SK-N-SH (cell line): ENCODE results near the gene C9orf72. TPM values are rescaled to one million over a fixed set of nuclear protein-coding genes. Genes with fewer than 3 reads are reported as not detected.

Experiments used
- CTCF ChIA-PET: fragments of 300-600, 350-600 bp; formaldehyde crosslinking; extraction: SDS; loops from one replicate; lab custom pipeline; 2021; lab: Yijun Ruan, JAX
- POLR2A ChIA-PET: fragments of 350-600 bp; sonication (Branson Sonifier 250); formaldehyde crosslinking; extraction: SDS; loops from one replicate; lab custom pipeline; 2020; ENCODE audit warnings: antibody characterized with exemption, inconsistent platforms; lab: Yijun Ruan, JAX
- DNase-seq: peaks from one replicate; pipeline ENCODE4 v3.0.0; 2012
- H2AFZ ChIP-seq: fragments of 200-600 bp; sonication (generic); 2 replicates; pipeline ENCODE4 v1.8.1; 2016; ENCODE audit warnings: antibody characterized with exemption, mild to moderate bottlenecking, low read depth
- H3F3A ChIP-seq: fragments of 200-600 bp; sonication (generic); replicated peaks from 2 replicates; pipeline ENCODE3; 2016; ENCODE audit warnings: antibody characterized with exemption, mild to moderate bottlenecking; ENCODE audit not compliant: insufficient read depth
- H3K27ac ChIP-seq, 2 experiments: fragments of 200-500 bp in 1 of 2; fragments of 200-600 bp in 1 of 2; sonication (Bioruptor generic) in 1 of 2; sonication (generic), shearing (Covaris generic) in 1 of 2; 2 replicates each; pipeline versions ENCODE4 v1.5.1 to v1.6.1; 2014 to 2016; ENCODE audit warnings: low read depth in 2 of 2, inconsistent platforms in 1 of 2, low read length in 1 of 2, mild to moderate bottlenecking in 1 of 2, mixed read lengths in 1 of 2
- H3K27me3 ChIP-seq: fragments of 200-600 bp; sonication (generic), shearing (Covaris generic); 2 replicates; pipeline ENCODE4 v1.6.1; 2016; ENCODE audit warnings: mixed run types; ENCODE audit not compliant: insufficient read depth
- H3K36me3 ChIP-seq, 2 experiments: fragments of 200-500 bp in 1 of 2; fragments of 200-600 bp in 1 of 2; sonication (Bioruptor generic) in 1 of 2; sonication (generic) in 1 of 2; replicated peaks in 1 of 2; 2 replicates each; pipeline versions ENCODE3 to v1.5.1; 2014 to 2016; ENCODE audit warnings: low read length in 1 of 2, mild to moderate bottlenecking in 1 of 2; ENCODE audit not compliant: insufficient read depth in 2 of 2, control insufficient read depth in 1 of 2
- H3K4me1 ChIP-seq, 2 experiments: fragments of 200-500 bp in 1 of 2; fragments of 200-600 bp in 1 of 2; sonication (Bioruptor generic) in 1 of 2; sonication (generic), shearing (Covaris generic) in 1 of 2; 2 replicates each; pipeline versions ENCODE4 v1.5.1 to v1.6.1; 2014 to 2016; ENCODE audit warnings: low read depth in 1 of 2, low read length in 1 of 2, mixed run types in 1 of 2; ENCODE audit not compliant: insufficient read depth in 2 of 2, control insufficient read depth in 1 of 2
- H3K4me2 ChIP-seq: fragments of 200-600 bp; sonication (generic), shearing (Covaris generic); 2 replicates; pipeline ENCODE4 v1.6.1; 2017; ENCODE audit warnings: mixed run types
- H3K4me3 ChIP-seq, 2 experiments: fragments of 200-500 bp in 1 of 2; fragments of 200-600 bp in 1 of 2; sonication (Bioruptor generic) in 1 of 2; sonication (generic), shearing (Covaris generic) in 1 of 2; 2 replicates each; pipeline versions ENCODE4 v1.5.1 to v1.8.1; 2014 to 2016; ENCODE audit warnings: low read depth in 2 of 2, inconsistent platforms in 1 of 2, low read length in 1 of 2, mild to moderate bottlenecking in 1 of 2, mixed read lengths in 1 of 2, moderate library complexity in 1 of 2
- H3K79me2 ChIP-seq: fragments of 200-600 bp; sonication (generic); 2 replicates; pipeline ENCODE4 v1.8.1; 2017; ENCODE audit warnings: mild to moderate bottlenecking; ENCODE audit not compliant: insufficient read depth
- H3K9ac ChIP-seq: fragments of 200-600 bp; sonication (generic); 2 replicates; pipeline ENCODE4 v1.6.1; 2017; ENCODE audit warnings: mixed run types
- H3K9me2 ChIP-seq: fragments of 200-600 bp; sonication (generic); 2 replicates; pipeline ENCODE4 v1.6.1; 2017; ENCODE audit warnings: mixed run types
- H3K9me3 ChIP-seq: fragments of 200-600 bp; sonication (generic); 2 replicates; pipeline ENCODE4 v1.6.1; 2017; ENCODE audit warnings: mixed run types, mild to moderate bottlenecking, moderate library complexity
- H4K20me1 ChIP-seq: fragments of 200-600 bp; sonication (generic); 2 replicates; pipeline ENCODE4 v1.6.1; 2017; ENCODE audit warnings: mild to moderate bottlenecking, mixed run types; ENCODE audit not compliant: insufficient read depth
- CTCF ChIP-seq: fragments of 200-600 bp; sonication (generic); IDR thresholded peaks from 2 replicates; pipeline ENCODE4 v1.6.1; 2017; ENCODE audit warnings: antibody characterized with exemption, mild to moderate bottlenecking, moderate library complexity
- ELF1 ChIP-seq: IDR thresholded peaks from 2 replicates; pipeline ENCODE4 v1.4.0; 2012
- EP300 ChIP-seq, 2 experiments: IDR thresholded peaks; 2 replicates each; pipeline versions ENCODE4 v1.4.0 to v1.6.1; 2012; ENCODE audit warnings: borderline replicate concordance in 1 of 2, low read depth in 1 of 2, low read length in 1 of 2
- EZH2phosphoT487 ChIP-seq: fragments of 200-600 bp; sonication (generic); IDR thresholded peaks from 2 replicates; pipeline ENCODE4 v1.6.1; 2017; ENCODE audit warnings: low read depth, mixed run types, mild to moderate bottlenecking, antibody characterized with exemption, moderate library complexity, borderline replicate concordance
- FOXJ3 ChIP-seq: sonication (generic); formaldehyde crosslinking; IDR thresholded peaks from 2 replicates; pipeline ENCODE4 v1.5.1; 2020; ENCODE audit warnings: mild to moderate bottlenecking, missing genetic modification reagents
- GATA2 ChIP-seq: sonication (generic); formaldehyde crosslinking; IDR thresholded peaks from 2 replicates; pipeline ENCODE4 v1.5.0; 2020; ENCODE audit warnings: mild to moderate bottlenecking, missing genetic modification reagents
- MAX ChIP-seq: IDR thresholded peaks from 2 replicates; pipeline ENCODE4 v1.4.0; 2012; ENCODE audit warnings: low read depth
- NRF1 ChIP-seq: IDR thresholded peaks from 2 replicates; pipeline ENCODE4 v1.6.1; 2012; ENCODE audit warnings: low read depth, mild to moderate bottlenecking, low read length
- RCOR1 ChIP-seq: fragments of 150-350 bp; IDR thresholded peaks from 2 replicates; pipeline ENCODE4 v1.6.1; 2017; ENCODE audit warnings: antibody characterized with exemption, low read length
- SIN3A ChIP-seq: IDR thresholded peaks from 2 replicates; pipeline ENCODE4 v1.6.1; 2012; ENCODE audit warnings: low read depth, mild to moderate bottlenecking, low read length, moderate library complexity, borderline replicate concordance
- TEAD4 ChIP-seq: IDR thresholded peaks from 2 replicates; pipeline ENCODE4 v1.4.0; 2012; ENCODE audit warnings: mild to moderate bottlenecking, borderline replicate concordance; ENCODE audit not compliant: insufficient read depth
- USF1 ChIP-seq: IDR thresholded peaks from 2 replicates; pipeline ENCODE4 v1.4.0; 2012; ENCODE audit warnings: low read depth, borderline replicate concordance
- ZBTB33 ChIP-seq: IDR thresholded peaks from 2 replicates; pipeline ENCODE4 v1.4.0; 2012; ENCODE audit warnings: low read depth, borderline replicate concordance
- WGBS: methylation state at CpG from one replicate; pipeline ENCODE4 v1.1.6; 2017; ENCODE audit warnings: low lambda C conversion rate; 5-methylcytosine and 5-hydroxymethylcytosine counted together
- polyA plus RNA-seq, 3 experiments: library from polyadenylated mRNA; depleted of rRNA; stranded (reverse); fragments of >200 nt; gene quantifications; 2 replicates each; pipeline ENCODE4 v1.2.3, GENCODE V29; 2012

C9orf72 gene
- polyA plus RNA-seq, 1 of the 3 experiments (the other 2 are of a cell fraction) = 4.0 TPM

GRCh38 chr9:27528076-27528885 is 45.0 kb downstream of the C9orf72 start:
- POLR2A ChIA-PET = no interaction called here
- WGBS = 94% methylated on average over 38 of the region's 44 CpGs

GRCh38 chr9:27527702-27528075 is 45.6 kb downstream of the C9orf72 start:
- H3K9ac ChIP-seq = no peak overlapping the region
- POLR2A ChIA-PET = no interaction called here
- H3K4me2 ChIP-seq = no peak overlapping the region
- no peak overlapping the region for H3K27ac ChIP-seq
- H2AFZ ChIP-seq = no peak overlapping the region
- H3F3A ChIP-seq = peaks cover 14% of the 10 kb centered on the region
- no peak overlapping the region for H3K4me3 ChIP-seq
- no peaks in the 10 kb centered on the region for H3K79me2 ChIP-seq
- CTCF ChIA-PET = interaction anchor here (1.3 to 3.4 kb wide), 3 partner anchors 21 to 194 kb away, joined by 4 to 16 read pairs (median 4); no protein-coding TSS in a partner anchor
- H3K9me2 ChIP-seq = no peaks in the 10 kb centered on the region
- no peaks in the 10 kb centered on the region for H3K27me3 ChIP-seq
- DNase-seq = no peak
- WGBS = 97% methylated on average over 8 of the region's 8 CpGs
- no peak for TF ChIP-seq NRF1
- no peaks in the 10 kb centered on the region for H4K20me1 ChIP-seq
- H3K36me3 ChIP-seq = no peaks in the 10 kb centered on the region
- peaks cover 0 to 8% of the 10 kb centered on the region in 2 experiments; a peak in 2 of 4 replicates for H3K4me1 ChIP-seq
- no peaks in the 10 kb centered on the region for H3K9me3 ChIP-seq

More at GRCh38 chr9:27528076-27528885, 45.0 kb downstream of the C9orf72 start:
- CTCF ChIA-PET = interaction anchor here (1.3 to 3.4 kb wide), 3 partner anchors 20 to 195 kb away, joined by 4 to 16 read pairs (median 4); no protein-coding TSS in a partner anchor
- H3K27me3 ChIP-seq = no peaks in the 10 kb centered on the region
- H3K9ac ChIP-seq = no peak overlapping the region
- H3K36me3 ChIP-seq = no peaks in the 10 kb centered on the region
- H3K9me2 ChIP-seq = no peaks in the 10 kb centered on the region
- peaks cover 0 to 8% of the 10 kb centered on the region in 2 experiments; a peak in 2 of 4 replicates for H3K4me1 ChIP-seq
- H3K27ac ChIP-seq = no peak overlapping the region
- no peaks in the 10 kb centered on the region for H3K79me2 ChIP-seq
- no peak overlapping the region for H2AFZ ChIP-seq
- TF ChIP-seq EP300 (IDR thresholded peaks at IDR 0.05; ENCODE audit: borderline replicate concordance in 1 of 2, low read depth in 1 of 2, low read length in 1 of 2) (no peak), USF1 (no peak), FOXJ3 (CRISPR knock-in tag) (no peak), GATA2 (CRISPR knock-in tag) (no peak)
- no peaks in the 10 kb centered on the region for H3K9me3 ChIP-seq
- H3K4me2 ChIP-seq = peak overlapping the region; percentile 92; the same call in 1 of the 2 replicates
- H3F3A ChIP-seq = peaks cover 14% of the 10 kb centered on the region
- no peaks in the 10 kb centered on the region for H4K20me1 ChIP-seq
- peak overlapping the region in 1 of 2 experiments; percentile 75; a peak in 2 of 4 replicates for H3K4me3 ChIP-seq
- DNase-seq = no peak

- 95% methylated on average over 2 of the region's 2 CpGs for WGBS
- no peak within 1 kb of the TSS for H2AFZ ChIP-seq
- peaks cover 5% of the 10 kb centered on the region; the same call in 1 of the 2 replicates for H3K79me2 ChIP-seq
- no peak for DNase-seq
- H3K9me3 ChIP-seq = no peaks in the 10 kb centered on the region
- no peak within 1 kb of the TSS for H3K4me2 ChIP-seq
- H4K20me1 ChIP-seq = no peaks in the 10 kb centered on the region
- H3K9ac ChIP-seq = no peak within 1 kb of the TSS
- ChIA-PET POLR2A (no interaction called here), CTCF (no interaction called here)
- H3K36me3 ChIP-seq = no peaks in the 10 kb centered on the region
- H3F3A ChIP-seq = peaks cover 22% of the 10 kb centered on the region
- no peaks in the 10 kb centered on the region for H3K9me2 ChIP-seq
- H3K4me3 ChIP-seq = no peak within 1 kb of the TSS
- H3K4me1 ChIP-seq = peaks cover 0 to 5% of the 10 kb centered on the region in 2 experiments; a peak in 2 of 4 replicates
- H3K27ac ChIP-seq = no peak within 1 kb of the TSS
- H3K27me3 ChIP-seq = no peaks in the 10 kb centered on the region
- TF ChIP-seq EZH2phosphoT487 (no peak), EP300 (IDR thresholded peaks at IDR 0.05; ENCODE audit: borderline replicate concordance in 1 of 2, low read depth in 1 of 2, low read length in 1 of 2) (no peak), TEAD4 (no peak), RCOR1 (no peak), ELF1 (no peak), MAX (no peak), FOXJ3 (CRISPR knock-in tag) (no peak), CTCF (no peak), ZBTB33 (no peak), SIN3A (no peak)
These were observed 49.0 kb downstream of the C9orf72 start, which contains the start of gene IFNK for GRCh38 chr9:27524236-27524635. TSS of gene IFNK (plus strand) at chr9:27524290. CDS start at chr9:27524337, 47 bp downstream.
